Progenitor cell of endocrine pancreas (in vitro differentiated cells): ENCODE measurements around the gene MAP1A. TPM values are rescaled to one million over a fixed set of nuclear protein-coding genes. Genes with fewer than 3 reads are reported as not detected.
A peak's percentile ranks its signal among the peaks of the same experiment; 100 is the strongest.

Experiments used
- DNase-seq: peaks from one replicate; pipeline ENCODE4 v3.0.0; 2021; ENCODE audit warnings: low spot score; ENCODE audit not compliant: unreplicated experiment
- H3K27ac Mint-ChIP-seq: 2 replicates; pipeline ENCODE4 v1.8.0; 2021; ENCODE audit warnings: mild to moderate bottlenecking, moderate library complexity, mixed read lengths
- H3K27me3 Mint-ChIP-seq: 2 replicates; pipeline ENCODE4 v1.8.0; 2021; ENCODE audit warnings: mixed read lengths
- H3K36me3 Mint-ChIP-seq: 2 replicates; pipeline ENCODE4 v1.8.0; 2022; ENCODE audit warnings: mixed read lengths; ENCODE audit not compliant: insufficient read depth
- H3K4me1 Mint-ChIP-seq: 2 replicates; pipeline ENCODE4 v1.8.0; 2021; ENCODE audit warnings: low read depth, mixed read lengths
- H3K4me3 Mint-ChIP-seq: 2 replicates; pipeline ENCODE4 v1.8.0; 2021; ENCODE audit warnings: low read depth, mild to moderate bottlenecking, moderate library complexity, mixed read lengths
- H3K9me3 Mint-ChIP-seq: 2 replicates; pipeline ENCODE4 v1.8.0; 2021; ENCODE audit warnings: low read depth, mixed read lengths
- CTCF ChIP-seq: fragments of 200-600 bp; sonication (generic); IDR thresholded peaks from one replicate; pipeline ENCODE4 v1.5.0; 2021; ENCODE audit warnings: antibody characterized with exemption, mild to moderate bottlenecking; ENCODE audit not compliant: unreplicated experiment
- total RNA-seq: library from RNA; stranded (reverse); gene quantifications from 2 replicates; pipeline ENCODE4 v1.2.1, GENCODE V29; 2021

The MAP1A gene
- total RNA-seq, 1 donor from 2014 or later: 4.7 TPM

GRCh38 chr15:43492673-43493601, 24.5 kb upstream of the MAP1A start, which contains the start of gene TP53BP1:
TP53BP1 (minus strand) TSS chr15:43493156; CDS start chr15:43493043, 113 bp downstream.
- Mint-ChIP-seq H3K27ac (peak within 1 kb of the TSS; percentile 99), H3K4me3 (peak within 1 kb of the TSS; percentile 100), H3K36me3 (peaks cover 21% of the 10 kb centered on the region), H3K9me3 (no peaks in the 10 kb centered on the region), H3K4me1 (peaks cover 25% of the 10 kb centered on the region), H3K27me3 (no peaks in the 10 kb centered on the region)
- no peak for TF ChIP-seq CTCF
- peak; percentile 89 for DNase-seq

- no peak for TF ChIP-seq CTCF
- Mint-ChIP-seq H3K27me3 (no peaks in the 10 kb centered on the region), H3K36me3 (peaks cover 17% of the 10 kb centered on the region), H3K27ac (peak overlapping the region; percentile 99), H3K4me3 (peak overlapping the region; percentile 100), H3K4me1 (peaks cover 25% of the 10 kb centered on the region), H3K9me3 (no peaks in the 10 kb centered on the region)
- DNase-seq: no peak
Measured at GRCh38 chr15:43493703-43494472, 23.5 kb upstream of the MAP1A start.

GRCh38 chr15:43498990-43499389, 18.4 kb upstream of the MAP1A start:
- H3K27ac Mint-ChIP-seq: no peak overlapping the region
- no peak for TF ChIP-seq CTCF
- DNase-seq: no peak
- no peaks in the 10 kb centered on the region for H3K36me3 Mint-ChIP-seq
- no peaks in the 10 kb centered on the region for H3K9me3 Mint-ChIP-seq
- H3K4me3 Mint-ChIP-seq: no peak overlapping the region
- no peaks in the 10 kb centered on the region for H3K27me3 Mint-ChIP-seq
- H3K4me1 Mint-ChIP-seq: peaks cover 2% of the 10 kb centered on the region

GRCh38 chr15:43499635-43500034, 17.8 kb upstream of the MAP1A start:
- H3K4me3 Mint-ChIP-seq: no peak overlapping the region
- H3K27me3 Mint-ChIP-seq: no peaks in the 10 kb centered on the region
- TF ChIP-seq CTCF: no peak
- no peaks in the 10 kb centered on the region for H3K36me3 Mint-ChIP-seq
- H3K9me3 Mint-ChIP-seq: no peaks in the 10 kb centered on the region
- H3K27ac Mint-ChIP-seq: no peak overlapping the region
- H3K4me1 Mint-ChIP-seq: no peaks in the 10 kb centered on the region
- DNase-seq: no peak

- no peak overlapping the region for H3K4me3 Mint-ChIP-seq
Measured at GRCh38 chr15:43505738-43506137, 11.7 kb upstream of the MAP1A start.

More at GRCh38 chr15:43505738-43506137, 11.7 kb upstream of the MAP1A start:
- DNase-seq: no peak
- Mint-ChIP-seq H3K27ac (no peak overlapping the region), H3K27me3 (no peaks in the 10 kb centered on the region), H3K4me1 (peaks cover 8% of the 10 kb centered on the region), H3K36me3 (no peaks in the 10 kb centered on the region), H3K9me3 (no peaks in the 10 kb centered on the region)
- TF ChIP-seq CTCF: no peak
